A549 (cell line): ENCODE measurements around the gene TCF7L2.

Source experiments
- BHLHE40 ChIP-seq: IDR thresholded peaks from 2 replicates; pipeline ENCODE4 v1.6.1; 2012; ENCODE audit warnings: low read depth, low read length, inconsistent platforms
- CEBPB ChIP-seq, 2 experiments: fragments of >200 bp in 1 of 2; sonication (Bioruptor Twin) in 1 of 2; formaldehyde crosslinking in 1 of 2; IDR thresholded peaks; 2 replicates each; pipeline ENCODE4 v1.6.1; 2012 to 2016
- CTCF ChIP-seq: fragments of >200 bp; sonication (Bioruptor Twin); formaldehyde crosslinking; IDR thresholded peaks from 3 replicates; pipeline ENCODE4 v1.5.1; 2016
- E2F6 ChIP-seq: IDR thresholded peaks from 2 replicates; pipeline ENCODE4 v1.6.1; 2012; ENCODE audit warnings: low read depth, borderline replicate concordance
- ELK1 ChIP-seq: fragments of 150-350 bp; IDR thresholded peaks from 2 replicates; pipeline ENCODE4 v1.6.1; 2014; ENCODE audit warnings: low read depth, mild to moderate bottlenecking, low read length
- ESRRA ChIP-seq: fragments of 150-350 bp; IDR thresholded peaks from 2 replicates; pipeline ENCODE4 v1.6.1; 2014; ENCODE audit warnings: mild to moderate bottlenecking, low read length, borderline replicate concordance
- FOXS1 ChIP-seq: fragments of 250-450 bp; sonication (Bioruptor Pico); IDR thresholded peaks from 2 replicates; pipeline ENCODE4 v1.5.0; 2020; ENCODE audit warnings: mild to moderate bottlenecking, moderate library complexity
- MAFK ChIP-seq: fragments of 450-650 bp; IDR thresholded peaks from 2 replicates; pipeline ENCODE4 v1.6.1; 2014; ENCODE audit not compliant: partially characterized antibody
- POLR2A ChIP-seq: IDR thresholded peaks from 2 replicates; pipeline ENCODE4 v1.6.1; 2012; ENCODE audit warnings: mild to moderate bottlenecking, low read length
- RARB ChIP-seq: fragments of 250-450 bp; sonication (Bioruptor Pico); IDR thresholded peaks from 2 replicates; pipeline ENCODE4 v1.8.0; 2021; ENCODE audit warnings: mild to moderate bottlenecking, moderate library complexity
- RCOR1 ChIP-seq: fragments of 150-350 bp; IDR thresholded peaks from 2 replicates; pipeline ENCODE4 v1.6.1; 2014; ENCODE audit warnings: antibody characterized with exemption, low read length, low read depth
- REST ChIP-seq: fragments of 200-600 bp; sonication (generic); IDR thresholded peaks from 2 replicates; pipeline ENCODE4 v1.6.1; 2016; ENCODE audit warnings: antibody characterized with exemption, mild to moderate bottlenecking, moderate library complexity

- TF ChIP-seq ESRRA (no peak), CTCF (no peak), RARB (CRISPR knock-in tag) (no peak), CEBPB (IDR thresholded peaks at IDR 0.05) (no peak), FOXS1 (CRISPR knock-in tag) (no peak), MAFK (no peak), POLR2A (no peak), RCOR1 (no peak), REST (no peak), BHLHE40 (no peak), E2F6 (no peak), ELK1 (no peak)
These were observed 12.3 kb downstream of the TCF7L2 start for GRCh38 chr10:112962343-112962742.
